Measurements from ENCODE around the gene KLHL3.

GRCh38 chr5:137641148-137641547, 94.7 kb downstream of the KLHL3 start:
- TF ChIP-seq EP300 (IDR thresholded peaks at IDR 0.05) (no peak), CTCF (IDR thresholded peaks at IDR 0.05) (no peak)

All from upper lobe of left lung (tissue), 4 donors.